ENCODE measurements around the gene COPZ2. TPM values are rescaled to one million over a fixed set of nuclear protein-coding genes. Genes with fewer than 3 reads are reported as not detected.

COPZ2 gene
- total RNA-seq, 6 experiments from 2014 or later: 209 to 260 (median 211) TPM

GRCh38 chr17:48066192-48066591, 28.6 kb upstream of the COPZ2 start:
- no peaks in the 10 kb centered on the region for H3K9me3 Mint-ChIP-seq
- peaks cover 37% of the 10 kb centered on the region for H3K36me3 Mint-ChIP-seq (ENCODE audit: low read depth)
- no peaks in the 10 kb centered on the region for H3K27me3 Mint-ChIP-seq (ENCODE audit: insufficient read depth)
- no peak for DNase-seq
- TF ChIP-seq, protein P1, sequence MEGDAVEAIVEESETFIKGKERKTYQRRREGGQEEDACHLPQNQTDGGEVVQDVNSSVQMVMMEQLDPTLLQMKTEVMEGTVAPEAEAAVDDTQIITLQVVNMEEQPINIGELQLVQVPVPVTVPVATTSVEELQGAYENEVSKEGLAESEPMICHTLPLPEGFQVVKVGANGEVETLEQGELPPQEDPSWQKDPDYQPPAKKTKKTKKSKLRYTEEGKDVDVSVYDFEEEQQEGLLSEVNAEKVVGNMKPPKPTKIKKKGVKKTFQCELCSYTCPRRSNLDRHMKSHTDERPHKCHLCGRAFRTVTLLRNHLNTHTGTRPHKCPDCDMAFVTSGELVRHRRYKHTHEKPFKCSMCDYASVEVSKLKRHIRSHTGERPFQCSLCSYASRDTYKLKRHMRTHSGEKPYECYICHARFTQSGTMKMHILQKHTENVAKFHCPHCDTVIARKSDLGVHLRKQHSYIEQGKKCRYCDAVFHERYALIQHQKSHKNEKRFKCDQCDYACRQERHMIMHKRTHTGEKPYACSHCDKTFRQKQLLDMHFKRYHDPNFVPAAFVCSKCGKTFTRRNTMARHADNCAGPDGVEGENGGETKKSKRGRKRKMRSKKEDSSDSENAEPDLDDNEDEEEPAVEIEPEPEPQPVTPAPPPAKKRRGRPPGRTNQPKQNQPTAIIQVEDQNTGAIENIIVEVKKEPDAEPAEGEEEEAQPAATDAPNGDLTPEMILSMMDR (IDR thresholded peaks at IDR 0.05): no peak
- peaks cover 32% of the 10 kb centered on the region for H3K4me1 Mint-ChIP-seq (ENCODE audit: low read depth)
- H3K27ac Mint-ChIP-seq: no peak overlapping the region; the same call in 1 of the 2 replicates
- no peak overlapping the region for H3K4me3 Mint-ChIP-seq

- Mint-ChIP-seq H3K4me1 (ENCODE audit: low read depth) (peaks cover 43% of the 10 kb centered on the region), H3K36me3 (ENCODE audit: low read depth) (peaks cover 47% of the 10 kb centered on the region), H3K9me3 (no peaks in the 10 kb centered on the region), H3K27me3 (ENCODE audit: insufficient read depth) (no peaks in the 10 kb centered on the region), H3K27ac (0 out of 2 replicates have a peak overlapping the region, but pooled peaks have one; percentile 21), H3K4me3 (no peak overlapping the region)
- TF ChIP-seq, protein P1 (IDR thresholded peaks at IDR 0.05): no peak
- no peak for DNase-seq
Measured at GRCh38 chr17:48064638-48065037, 27.0 kb upstream of the COPZ2 start.

DNA sequence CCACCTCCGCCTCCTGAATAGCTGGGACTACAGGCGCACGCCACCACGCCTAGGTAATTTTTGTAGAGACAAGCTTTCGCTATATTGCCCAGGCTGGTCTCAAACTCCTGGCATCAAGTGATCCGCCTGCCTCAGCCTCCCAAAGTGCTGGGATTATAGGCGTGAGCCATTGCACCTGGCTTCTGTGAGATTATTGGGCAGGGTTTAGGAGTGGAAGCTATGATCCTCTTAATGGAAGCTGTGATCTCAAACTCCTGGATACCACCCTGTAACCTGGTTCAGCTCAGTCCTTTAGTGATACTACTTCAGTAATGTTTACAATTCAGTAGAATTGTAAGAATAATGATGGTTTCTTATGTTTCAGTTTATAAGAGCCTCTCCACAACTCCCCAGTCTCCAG, 24.7 kb upstream of the COPZ2 start:
- Mint-ChIP-seq H3K9me3 (no peaks in the 10 kb centered on the region), H3K27ac (peak overlapping the region; percentile 42; the same call in 1 of the 2 replicates), H3K4me1 (ENCODE audit: low read depth) (peaks cover 33% of the 10 kb centered on the region), H3K36me3 (ENCODE audit: low read depth) (peaks cover 49% of the 10 kb centered on the region), H3K27me3 (ENCODE audit: insufficient read depth) (no peaks in the 10 kb centered on the region), H3K4me3 (no peak overlapping the region)
- TF ChIP-seq, protein P1 (IDR thresholded peaks at IDR 0.05): no peak
- DNase-seq: no peak

DNA sequence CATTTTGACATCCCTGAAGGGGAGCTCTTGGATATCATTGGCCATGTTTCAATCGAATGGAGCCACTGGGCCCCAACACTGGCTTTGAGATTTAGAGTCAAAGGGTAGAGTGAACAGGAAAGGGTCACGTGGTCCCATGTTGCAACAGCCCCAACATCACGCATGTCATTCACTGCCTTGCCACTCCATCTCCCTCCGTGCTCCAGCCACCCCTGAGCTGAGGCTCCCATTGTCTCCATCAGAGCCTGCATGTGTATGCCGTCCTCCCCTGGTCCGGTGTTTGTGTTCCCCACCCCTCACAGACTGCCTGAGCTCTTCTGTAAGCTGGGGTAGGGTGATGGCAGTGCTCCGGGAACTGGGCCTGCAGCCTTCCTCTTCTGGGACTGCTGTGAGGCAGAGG, 22.7 kb upstream of the COPZ2 start:
- H3K27ac Mint-ChIP-seq: peak overlapping the region; percentile 66
- H3K4me1 Mint-ChIP-seq (ENCODE audit: low read depth): peaks cover 37% of the 10 kb centered on the region
- peaks cover 52% of the 10 kb centered on the region for H3K36me3 Mint-ChIP-seq (ENCODE audit: low read depth)
- H3K27me3 Mint-ChIP-seq (ENCODE audit: insufficient read depth): peaks cover 6% of the 10 kb centered on the region; the same call in 1 of the 2 replicates
- TF ChIP-seq, protein P1 (IDR thresholded peaks at IDR 0.05): no peak
- H3K9me3 Mint-ChIP-seq: no peaks in the 10 kb centered on the region
- H3K4me3 Mint-ChIP-seq: no peak overlapping the region
- no peak for DNase-seq

GRCh38 chr17:48059125-48059668, 21.6 kb upstream of the COPZ2 start:
- Mint-ChIP-seq H3K36me3 (ENCODE audit: low read depth) (peaks cover 45% of the 10 kb centered on the region), H3K4me1 (ENCODE audit: low read depth) (peaks cover 43% of the 10 kb centered on the region), H3K27ac (peak overlapping the region; percentile 38), H3K9me3 (no peaks in the 10 kb centered on the region), H3K27me3 (ENCODE audit: insufficient read depth) (peaks cover 6% of the 10 kb centered on the region), H3K4me3 (no peak overlapping the region; the same call in 1 of the 2 replicates)
- no peak for DNase-seq
- TF ChIP-seq, protein P1 (IDR thresholded peaks at IDR 0.05): no peak

All from HFFc6 (cell line).